Large intestine (tissue), 3 donors: ENCODE measurements around the gene RBMS2. TPM values are rescaled to one million over a fixed set of nuclear protein-coding genes. Genes with fewer than 3 reads are reported as not detected.

Source experiments
- DNase-seq, 2 donors: peaks; one replicate each; pipeline versions ENCODE4 v3.0.0 to v3.0.0-alpha.2; 2013
- H3K27ac ChIP-seq: one replicate; pipeline ENCODE4 v1.5.1; 2013; ENCODE audit warnings: low read length
- H3K27me3 ChIP-seq: 2 replicates; pipeline ENCODE4 v1.6.1; 2013; ENCODE audit warnings: low read length; ENCODE audit not compliant: control insufficient read depth, insufficient read depth
- H3K36me3 ChIP-seq: 2 replicates; pipeline ENCODE4 v1.6.1; 2013; ENCODE audit warnings: low read length; ENCODE audit not compliant: control insufficient read depth, insufficient read depth
- H3K4me1 ChIP-seq: one replicate; pipeline ENCODE4 v1.6.1; 2013; ENCODE audit warnings: low read length; ENCODE audit not compliant: control insufficient read depth, insufficient read depth
- H3K4me3 ChIP-seq: one replicate; pipeline ENCODE4 v1.5.1; 2013; ENCODE audit warnings: low read length
- H3K9me3 ChIP-seq: one replicate; pipeline ENCODE4 v1.6.1; 2013; ENCODE audit warnings: mild to moderate bottlenecking, low read depth, low read length, moderate library complexity; ENCODE audit not compliant: control insufficient read depth
- WGBS: methylation state at CpG from one replicate; pipeline ENCODE4 v1.1.5; 2013; ENCODE audit warnings: low lambda C conversion rate; ENCODE audit not compliant: insufficient coverage; 5-methylcytosine and 5-hydroxymethylcytosine counted together
- polyA plus RNA-seq: library from polyadenylated mRNA; unstranded; fragments of 120-200 nt; gene quantifications from one replicate; pipeline ENCODE4 v1.2.1, GENCODE V29; 2013

The RBMS2 gene
- polyA plus RNA-seq, 1 donor, result 22.5 TPM

GRCh38 chr12:56599797-56600196 is 78.2 kb downstream of the RBMS2 start:
- H3K4me3 ChIP-seq, result no peak overlapping the region
- WGBS, result no CpG with 5 or more reads among the region's 10 CpGs
- H3K9me3 ChIP-seq, result no peaks in the 10 kb centered on the region
- H3K4me1 ChIP-seq, result no peaks in the 10 kb centered on the region
- DNase-seq, result no peak
- H3K27me3 ChIP-seq, result no peaks in the 10 kb centered on the region
- no peak overlapping the region for H3K27ac ChIP-seq
- peaks cover 89% of the 10 kb centered on the region for H3K36me3 ChIP-seq

- WGBS, result no CpG with 5 or more reads among the region's 6 CpGs
- H3K36me3 ChIP-seq, result peaks cover 93% of the 10 kb centered on the region
- DNase-seq, result no peak
These were observed 79.1 kb downstream of the RBMS2 start for GRCh38 chr12:56600753-56601152.

GRCh38 chr12:56601503-56601902 is 79.9 kb downstream of the RBMS2 start:
- H3K36me3 ChIP-seq, result peaks cover 97% of the 10 kb centered on the region
- no peak overlapping the region for H3K4me3 ChIP-seq
- DNase-seq, result no peak
- WGBS, result no CpG with 5 or more reads among the region's 3 CpGs
- H3K27me3 ChIP-seq, result no peaks in the 10 kb centered on the region
- no peaks in the 10 kb centered on the region for H3K4me1 ChIP-seq
- no peaks in the 10 kb centered on the region for H3K9me3 ChIP-seq
- no peak overlapping the region for H3K27ac ChIP-seq

More at GRCh38 chr12:56600753-56601152, 79.1 kb downstream of the RBMS2 start:
- H3K27me3 ChIP-seq, result no peaks in the 10 kb centered on the region
- no peaks in the 10 kb centered on the region for H3K9me3 ChIP-seq
- H3K4me3 ChIP-seq, result no peak overlapping the region
- no peak overlapping the region for H3K27ac ChIP-seq
- no peaks in the 10 kb centered on the region for H3K4me1 ChIP-seq

GRCh38 chr12:56602239-56602638 is 80.6 kb downstream of the RBMS2 start:
- Histone ChIP-seq H3K9me3 (no peaks in the 10 kb centered on the region), H3K4me3 (no peak overlapping the region), H3K36me3 (peaks cover 97% of the 10 kb centered on the region), H3K27me3 (no peaks in the 10 kb centered on the region), H3K4me1 (no peaks in the 10 kb centered on the region), H3K27ac (no peak overlapping the region)
- no peak for DNase-seq
- WGBS, result 100% methylated on average over 1 of the region's 3 CpGs

- Histone ChIP-seq H3K27ac (no peak overlapping the region), H3K27me3 (no peaks in the 10 kb centered on the region), H3K9me3 (no peaks in the 10 kb centered on the region), H3K4me3 (no peak overlapping the region), H3K4me1 (no peaks in the 10 kb centered on the region), H3K36me3 (peaks cover 85% of the 10 kb centered on the region)
- no peak for DNase-seq
- no CpG with 5 or more reads among the region's 3 CpGs for WGBS
These were observed 82.7 kb downstream of the RBMS2 start for GRCh38 chr12:56604355-56604754.

- DNase-seq, result no peak
- no peaks in the 10 kb centered on the region for H3K9me3 ChIP-seq
- H3K27ac ChIP-seq, result no peak overlapping the region
- no peak overlapping the region for H3K4me3 ChIP-seq
- no peaks in the 10 kb centered on the region for H3K4me1 ChIP-seq
- no peaks in the 10 kb centered on the region for H3K27me3 ChIP-seq
- peaks cover 86% of the 10 kb centered on the region for H3K36me3 ChIP-seq
- 100% methylated on average over 1 of the region's 8 CpGs for WGBS
These were observed 93.0 kb downstream of the RBMS2 start for GRCh38 chr12:56614627-56615026.

GRCh38 chr12:56616244-56616643 is 94.6 kb downstream of the RBMS2 start:
- Histone ChIP-seq H3K36me3 (peaks cover 81% of the 10 kb centered on the region), H3K27ac (no peak overlapping the region), H3K27me3 (no peaks in the 10 kb centered on the region), H3K4me1 (no peaks in the 10 kb centered on the region), H3K4me3 (no peak overlapping the region), H3K9me3 (no peaks in the 10 kb centered on the region)
- no peak for DNase-seq
- WGBS, result no CpG with 5 or more reads among the region's 3 CpGs

- Histone ChIP-seq H3K36me3 (peaks cover 76% of the 10 kb centered on the region), H3K27me3 (no peaks in the 10 kb centered on the region)
These were observed 95.3 kb downstream of the RBMS2 start for GRCh38 chr12:56616925-56617324.

GRCh38 chr12:56622535-56622934 is 100.9 kb downstream of the RBMS2 start:
- peaks cover 38% of the 10 kb centered on the region for H3K36me3 ChIP-seq
- no peaks in the 10 kb centered on the region for H3K9me3 ChIP-seq
- DNase-seq, result no peak
- no peak overlapping the region for H3K4me3 ChIP-seq
- no peak overlapping the region for H3K27ac ChIP-seq
- no peaks in the 10 kb centered on the region for H3K4me1 ChIP-seq
- no peaks in the 10 kb centered on the region for H3K27me3 ChIP-seq
- no CpG with 5 or more reads among the region's 1 CpG for WGBS

More at GRCh38 chr12:56616925-56617324, 95.3 kb downstream of the RBMS2 start:
- H3K4me1 ChIP-seq, result no peaks in the 10 kb centered on the region
- H3K9me3 ChIP-seq, result no peaks in the 10 kb centered on the region
- DNase-seq, result no peak
- no peak overlapping the region for H3K27ac ChIP-seq
- no peak overlapping the region for H3K4me3 ChIP-seq

GRCh38 chr12:56626701-56627100 is 105.1 kb downstream of the RBMS2 start:
- H3K27me3 ChIP-seq, result no peaks in the 10 kb centered on the region
- H3K4me3 ChIP-seq, result no peak overlapping the region
- DNase-seq, result no peak
- peaks cover 17% of the 10 kb centered on the region for H3K36me3 ChIP-seq
- no peaks in the 10 kb centered on the region for H3K9me3 ChIP-seq
- H3K27ac ChIP-seq, result no peak overlapping the region
- peaks cover 11% of the 10 kb centered on the region for H3K4me1 ChIP-seq

- peak overlapping the region; percentile 96 for H3K4me3 ChIP-seq
- peaks cover 32% of the 10 kb centered on the region for H3K4me1 ChIP-seq
- no peaks in the 10 kb centered on the region for H3K9me3 ChIP-seq
- peaks cover 5% of the 10 kb centered on the region for H3K36me3 ChIP-seq
- no CpG with 5 or more reads among the region's 18 CpGs for WGBS
- DNase-seq, result peak; percentile 43 to 75
- no peaks in the 10 kb centered on the region for H3K27me3 ChIP-seq
- peak overlapping the region; percentile 94 for H3K27ac ChIP-seq
These were observed 107.2 kb downstream of the RBMS2 start for GRCh38 chr12:56628671-56629458.
